ENCODE measurements around the gene GGTA1. TPM values are rescaled to one million over a fixed set of nuclear protein-coding genes. Genes with fewer than 3 reads are reported as not detected.

GGTA1 gene
- total RNA-seq, 1 experiment from 2014 or later: not detected

DNA sequence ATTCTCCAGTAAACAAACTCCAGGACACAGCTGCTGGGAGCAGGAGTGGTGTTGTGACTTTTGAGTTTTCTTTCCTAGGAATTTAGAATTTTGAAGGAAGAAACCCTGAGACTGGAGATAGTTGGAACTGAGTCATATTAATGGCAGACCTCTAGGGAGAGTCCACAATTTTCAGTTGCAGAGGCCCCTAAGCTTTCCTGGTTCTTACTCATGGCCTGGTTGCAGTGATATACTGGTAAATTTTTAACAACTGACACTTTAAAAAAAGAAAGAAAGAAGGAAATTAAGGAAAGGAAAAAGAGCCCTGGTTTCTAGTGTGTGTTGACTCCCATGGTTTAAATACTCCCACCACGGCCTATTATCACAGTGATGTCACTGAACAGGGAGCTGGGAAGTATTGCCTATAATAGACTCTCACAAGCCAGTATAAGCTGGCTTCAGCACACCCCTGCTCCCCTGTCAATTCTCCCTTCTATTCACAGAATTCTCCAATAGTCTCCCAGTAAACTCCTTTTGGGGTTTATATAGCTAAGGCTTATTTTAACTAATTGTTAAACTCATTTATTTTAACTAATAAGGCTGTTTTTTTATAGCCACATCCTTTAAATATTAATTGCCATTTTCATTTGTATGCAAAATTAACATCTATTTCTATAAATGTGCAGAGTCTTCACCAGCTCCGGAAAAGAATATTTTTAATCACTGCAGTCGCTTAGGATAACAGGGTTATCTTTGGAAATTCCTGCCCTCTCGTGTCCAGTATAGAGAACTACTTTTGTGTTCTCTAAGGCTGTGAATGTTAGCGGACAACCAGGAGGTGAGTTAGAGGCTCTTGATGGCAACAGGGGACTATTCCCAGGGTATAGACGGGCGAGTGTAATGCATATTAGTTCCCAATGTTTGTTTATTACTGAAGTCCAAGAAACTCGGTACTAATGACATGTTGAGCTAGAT lies 59.7 kb downstream of the GGTA1 start:
- no peak overlapping the region for H3K56ac ChIP-seq (ENCODE audit: insufficient read length, low read depth, low read length)
- H4K8ac ChIP-seq (replicated peaks; ENCODE audit: insufficient read length, low read depth, low read length): no peak overlapping the region
- Mint-ChIP-seq H3K9me3 (no peaks in the 10 kb centered on the region; a peak in 1 of 5 replicates), H3K36me3 (ENCODE audit: insufficient read depth in 1 of 3, low read depth in 3 of 3) (no peaks in the 10 kb centered on the region), H3K4me1 (no peaks in the 10 kb centered on the region), H3K4me3 (no peak overlapping the region), H3K27me3 (ENCODE audit: low read depth) (peaks cover 35% of the 10 kb centered on the region), H3K27ac (no peak overlapping the region; a peak in 1 of 7 replicates)
- no peak overlapping the region for H2AFZ ChIP-seq (ENCODE audit: low read length)
- TF ChIP-seq CTCF (conservative IDR thresholded peaks at IDR 0.05): peak; percentile 38; the same call in 1 of the 3 replicates
- no peaks in the 10 kb centered on the region for H3K4me1 ChIP-seq (ENCODE audit: insufficient read depth, low read length)
- H3K79me1 ChIP-seq (ENCODE audit: insufficient read depth, low read depth, low read length, poor library complexity, severe bottlenecking): no peaks in the 10 kb centered on the region
- no peak overlapping the region for H3K9ac ChIP-seq (ENCODE audit: extremely low read depth, insufficient read length, low read length)
- H3K27ac ChIP-seq (ENCODE audit: insufficient read length, low read depth, low read length): no peak overlapping the region
- no peak overlapping the region for H2BK20ac ChIP-seq (ENCODE audit: low read depth, low read length, poor library complexity, severe bottlenecking)
- H3K14ac ChIP-seq (ENCODE audit: insufficient read depth, low read length): no peak overlapping the region
- no peaks in the 10 kb centered on the region for H3K23me2 ChIP-seq (ENCODE audit: insufficient read length, low read depth, low read length, poor library complexity, severe bottlenecking)
- no peak overlapping the region for H4K91ac ChIP-seq (ENCODE audit: insufficient read length, low read depth, low read length)
- no peaks in the 10 kb centered on the region for H3K27me3 ChIP-seq (ENCODE audit: insufficient read depth, low read length)
- H3K4ac ChIP-seq (ENCODE audit: low read depth, low read length): no peak overlapping the region
- H3K4me2 ChIP-seq (ENCODE audit: insufficient read depth, insufficient read length, low read length): no peak overlapping the region
- no peaks in the 10 kb centered on the region for H3K79me2 ChIP-seq (ENCODE audit: insufficient read depth, low read length)
- H3K9me3 ChIP-seq (ENCODE audit: control insufficient read depth, low read depth, low read length): no peaks in the 10 kb centered on the region
- no CpG with 5 or more reads among the region's 8 CpGs for WGBS (ENCODE audit: extremely low coverage, insufficient read length, low lambda C conversion rate)
- no peak overlapping the region for H2BK5ac ChIP-seq (ENCODE audit: insufficient read length, low read length)
- H3K23ac ChIP-seq (ENCODE audit: insufficient read length, low read depth, low read length): no peak overlapping the region
- H2BK12ac ChIP-seq (ENCODE audit: insufficient read length, low read depth, low read length): no peak overlapping the region
- no peak overlapping the region for H3K18ac ChIP-seq (ENCODE audit: insufficient read length, low read depth, low read length)
- no peak overlapping the region for H2AK5ac ChIP-seq (ENCODE audit: insufficient read length, low read length)
- DNase-seq: no peak
- no peak overlapping the region for H4K5ac ChIP-seq (ENCODE audit: insufficient read length, low read depth, low read length)
- H3T11ph ChIP-seq (ENCODE audit: low read length): no peak overlapping the region
- no peaks in the 10 kb centered on the region for H4K20me1 ChIP-seq (ENCODE audit: control insufficient read depth, insufficient read depth, insufficient read length)
- no peak overlapping the region for H2BK120ac ChIP-seq (ENCODE audit: low read depth, low read length, poor library complexity, severe bottlenecking)
- H2BK15ac ChIP-seq (ENCODE audit: low read depth, low read length): no peak overlapping the region

All from H9 (cell line).